Esophagus squamous epithelium (tissue), 4 donors: ENCODE data around the gene TARP.

Experiments
- POLR2A ChIP-seq, 4 donors: fragments of 450-650 bp; IDR thresholded peaks; one replicate each; pipeline ENCODE4 v1.6.1; 2017; ENCODE audit warnings: antibody characterized with exemption in 4 of 4, mild to moderate bottlenecking in 4 of 4, moderate library complexity in 3 of 4
- TF ChIP-seq, protein P1 (sequence below), 6 experiments: fragments of 450-650 bp in 4 of 6; fragments of 200-600 bp in 2 of 6; sonication (generic) in 2 of 6; IDR thresholded peaks; one replicate each; pipeline ENCODE4 v1.5.1; 2016 to 2019; ENCODE audit warnings: antibody characterized with exemption in 6 of 6, mild to moderate bottlenecking in 4 of 6, moderate library complexity in 4 of 6

DNA sequence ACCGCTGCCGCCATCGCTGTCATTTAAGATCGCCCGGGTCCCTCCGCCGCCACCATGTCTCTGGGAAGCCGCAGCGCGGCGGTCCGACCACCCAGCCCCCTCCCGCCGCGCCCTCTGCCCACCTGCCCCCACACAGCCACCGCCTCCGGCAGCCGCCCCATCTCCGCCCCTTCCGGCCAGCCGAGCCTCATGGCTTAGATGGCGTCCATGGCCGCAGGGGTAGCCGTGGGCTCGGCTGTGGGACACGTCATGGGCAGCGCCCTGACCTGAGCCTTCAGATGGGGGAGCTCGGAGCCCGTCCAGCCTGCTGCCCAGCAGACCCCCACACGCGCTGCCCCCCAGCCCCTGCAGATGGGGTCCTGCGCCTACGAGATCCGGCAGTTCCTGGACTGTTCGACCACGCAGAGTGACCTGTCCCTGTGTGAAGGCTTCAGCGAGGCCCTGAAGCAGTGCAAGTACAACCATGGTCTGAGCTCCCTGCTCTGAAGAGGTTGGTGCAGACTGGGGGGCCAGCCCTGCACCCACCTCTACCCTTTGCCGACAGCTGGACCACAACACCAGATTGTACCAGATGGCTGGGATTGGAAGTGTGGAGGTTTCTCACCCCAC is 38.0 kb upstream of the TARP start:
- TF ChIP-seq, protein P1, sequence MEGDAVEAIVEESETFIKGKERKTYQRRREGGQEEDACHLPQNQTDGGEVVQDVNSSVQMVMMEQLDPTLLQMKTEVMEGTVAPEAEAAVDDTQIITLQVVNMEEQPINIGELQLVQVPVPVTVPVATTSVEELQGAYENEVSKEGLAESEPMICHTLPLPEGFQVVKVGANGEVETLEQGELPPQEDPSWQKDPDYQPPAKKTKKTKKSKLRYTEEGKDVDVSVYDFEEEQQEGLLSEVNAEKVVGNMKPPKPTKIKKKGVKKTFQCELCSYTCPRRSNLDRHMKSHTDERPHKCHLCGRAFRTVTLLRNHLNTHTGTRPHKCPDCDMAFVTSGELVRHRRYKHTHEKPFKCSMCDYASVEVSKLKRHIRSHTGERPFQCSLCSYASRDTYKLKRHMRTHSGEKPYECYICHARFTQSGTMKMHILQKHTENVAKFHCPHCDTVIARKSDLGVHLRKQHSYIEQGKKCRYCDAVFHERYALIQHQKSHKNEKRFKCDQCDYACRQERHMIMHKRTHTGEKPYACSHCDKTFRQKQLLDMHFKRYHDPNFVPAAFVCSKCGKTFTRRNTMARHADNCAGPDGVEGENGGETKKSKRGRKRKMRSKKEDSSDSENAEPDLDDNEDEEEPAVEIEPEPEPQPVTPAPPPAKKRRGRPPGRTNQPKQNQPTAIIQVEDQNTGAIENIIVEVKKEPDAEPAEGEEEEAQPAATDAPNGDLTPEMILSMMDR (IDR thresholded peaks at IDR 0.05): no peak
- peak in 1 of 4 donors; percentile 8 for TF ChIP-seq POLR2A (IDR thresholded peaks at IDR 0.05)
